Kidney (tissue), 14 donors: ENCODE data around the gene RPP14. TPM values are rescaled to one million over a fixed set of nuclear protein-coding genes. Genes with fewer than 3 reads are reported as not detected.

Experiments
- DNase-seq, 5 donors: peaks; one replicate each; pipeline ENCODE4 v3.0.0-alpha.2; 2013 to 2020
- FAIRE-seq: peaks from 2 replicates; lab custom pipeline; 2012; peaks lifted over from hg19 to GRCh38; lab: Jason Lieb, UNC
- H3K27ac ChIP-seq, 2 donors: one replicate each; pipeline ENCODE4 v1.7.0; 2013; ENCODE audit warnings: low read depth in 2 of 2, low read length in 2 of 2, inconsistent platforms in 1 of 2
- H3K27me3 ChIP-seq: one replicate; pipeline ENCODE4 v1.7.1; 2013; ENCODE audit warnings: low read length, inconsistent platforms; ENCODE audit not compliant: control insufficient read depth, insufficient read depth
- H3K36me3 ChIP-seq, 3 donors: one replicate each; pipeline versions ENCODE4 v1.7.0 to v1.7.1; 2013; ENCODE audit warnings: low read length in 3 of 3, control low read depth in 1 of 3, inconsistent platforms in 1 of 3; ENCODE audit not compliant: insufficient read depth in 3 of 3, control insufficient read depth in 2 of 3
- H3K4me1 ChIP-seq, 3 donors: one replicate each; pipeline versions ENCODE4 v1.7.0 to v1.7.1; 2013; ENCODE audit warnings: low read length in 3 of 3, inconsistent platforms in 1 of 3, low read depth in 1 of 3; ENCODE audit not compliant: control insufficient read depth in 2 of 3, insufficient read depth in 2 of 3
- H3K4me3 ChIP-seq, 3 donors: one replicate each; pipeline versions ENCODE4 v1.7.0 to v1.8.1; 2013; ENCODE audit warnings: low read length in 3 of 3, control low read depth in 1 of 3, inconsistent platforms in 1 of 3
- H3K9ac ChIP-seq, 3 donors: one replicate each; pipeline versions ENCODE4 v1.7.0 to v1.7.1; 2013; ENCODE audit warnings: low read length in 3 of 3, control low read depth in 1 of 3, inconsistent platforms in 1 of 3
- H3K9me3 ChIP-seq, 3 donors: one replicate each; pipeline versions ENCODE4 v1.7.0 to v1.7.1; 2013; ENCODE audit warnings: low read length in 3 of 3, control low read depth in 1 of 3, inconsistent platforms in 1 of 3; ENCODE audit not compliant: control insufficient read depth in 2 of 3, insufficient read depth in 1 of 3
- intact Hi-C: fragments of 100-400 bp; cut with DNase I; formaldehyde crosslinking; loops from one replicate; pipeline ENCODE4 v1.11.1; 2022
- polyA plus RNA-seq: library from polyadenylated mRNA; stranded (reverse); fragments of 350-450 nt; fragmentation: Illumina TruSeq; extraction: RNeasy Lipid Tissue Mini Kit (QIAGEN cat#74804); gene quantifications from one replicate; pipeline ENCODE4 v1.2.3, GENCODE V29; 2014; ENCODE audit warnings: low read depth, low replicate concordance; ENCODE audit not compliant: insufficient read depth
- total RNA-seq: library from RNA; stranded (reverse); fragmentation: NEBNext Ultra II Directional; extraction: Animal tissue kit (Norgen Biotek cat#: 25700); gene quantifications from one replicate; pipeline ENCODE4 v1.2.1, GENCODE V29; 2021
- TF ChIP-seq, protein P1 (sequence below): IDR thresholded peaks from 3 replicates; pipeline ENCODE4 v1.5.1; 2012; ENCODE audit warnings: mild to moderate bottlenecking, moderate library complexity, borderline replicate concordance; ENCODE audit not compliant: insufficient read depth; ENCODE audit errors: extremely low read depth
- donor health status: control.
- donor health status: control.
- donor health status: control.
- donor health status: control.
- donor health status: control.
- donor health status: DM: yes; HTN: yes; CAD: no.
- donor health status: Normal renal cell carcinoma (clear cell type).

Gene RPP14
- total and polyA plus RNA-seq, 2 donors from 2014 or later, result 12.0 to 14.9 TPM

DNA sequence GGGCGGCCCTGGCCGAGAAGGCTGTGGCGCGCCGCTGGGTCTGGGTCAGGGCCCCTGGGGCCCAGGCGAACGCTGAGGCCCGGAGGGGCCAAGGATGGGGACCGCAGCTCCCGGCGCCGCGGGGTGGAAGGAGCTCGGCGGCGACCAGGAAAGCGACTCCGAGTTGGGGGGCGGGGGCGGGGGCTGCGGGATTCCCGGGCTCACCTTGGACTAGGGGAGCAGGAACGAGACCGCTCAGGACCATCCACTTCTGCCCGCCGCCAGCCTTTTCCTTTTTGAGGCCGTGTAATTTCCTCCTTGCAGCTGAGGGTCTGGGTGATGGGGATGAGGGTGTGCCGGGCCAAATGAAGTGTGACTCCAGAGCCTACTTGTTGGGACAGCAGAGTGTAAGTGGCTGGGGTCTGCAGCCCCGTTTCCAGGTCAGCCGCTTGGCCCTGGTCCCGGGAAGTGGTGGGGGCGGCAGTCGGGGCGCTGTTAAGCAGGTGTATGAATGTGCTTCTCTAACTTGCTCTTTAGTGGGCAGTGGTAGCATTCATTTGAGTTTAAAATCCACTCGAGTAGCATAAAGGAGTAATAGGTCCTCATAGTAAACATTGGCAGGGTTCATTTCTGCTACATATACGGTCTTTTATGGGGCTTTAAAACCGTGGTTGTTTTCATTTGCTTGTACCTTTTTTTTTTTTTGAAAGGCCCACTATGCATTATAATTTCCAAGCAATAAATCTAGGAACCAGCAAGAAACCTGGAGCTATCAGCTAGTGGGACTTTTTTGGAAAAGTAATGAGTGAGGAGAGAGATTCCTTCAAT is 27.4 kb downstream of the RPP14 start:
- DNase-seq (peak; percentile 40 to 78 (median 65)), FAIRE-seq (no peak)
- peak overlapping the region; percentile 50 to 78 (median 71) for H3K9ac ChIP-seq
- no peaks in the 10 kb centered on the region for H3K9me3 ChIP-seq
- H3K27ac ChIP-seq, result peak overlapping the region; percentile 29 to 53
- TF ChIP-seq, protein P1, sequence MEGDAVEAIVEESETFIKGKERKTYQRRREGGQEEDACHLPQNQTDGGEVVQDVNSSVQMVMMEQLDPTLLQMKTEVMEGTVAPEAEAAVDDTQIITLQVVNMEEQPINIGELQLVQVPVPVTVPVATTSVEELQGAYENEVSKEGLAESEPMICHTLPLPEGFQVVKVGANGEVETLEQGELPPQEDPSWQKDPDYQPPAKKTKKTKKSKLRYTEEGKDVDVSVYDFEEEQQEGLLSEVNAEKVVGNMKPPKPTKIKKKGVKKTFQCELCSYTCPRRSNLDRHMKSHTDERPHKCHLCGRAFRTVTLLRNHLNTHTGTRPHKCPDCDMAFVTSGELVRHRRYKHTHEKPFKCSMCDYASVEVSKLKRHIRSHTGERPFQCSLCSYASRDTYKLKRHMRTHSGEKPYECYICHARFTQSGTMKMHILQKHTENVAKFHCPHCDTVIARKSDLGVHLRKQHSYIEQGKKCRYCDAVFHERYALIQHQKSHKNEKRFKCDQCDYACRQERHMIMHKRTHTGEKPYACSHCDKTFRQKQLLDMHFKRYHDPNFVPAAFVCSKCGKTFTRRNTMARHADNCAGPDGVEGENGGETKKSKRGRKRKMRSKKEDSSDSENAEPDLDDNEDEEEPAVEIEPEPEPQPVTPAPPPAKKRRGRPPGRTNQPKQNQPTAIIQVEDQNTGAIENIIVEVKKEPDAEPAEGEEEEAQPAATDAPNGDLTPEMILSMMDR, result peak; percentile 22
- no peaks in the 10 kb centered on the region for H3K27me3 ChIP-seq
- intact Hi-C loops, result loop anchor here (10.0 kb wide), 1 partner anchor 81 kb away; no protein-coding TSS in a partner anchor
- H3K4me3 ChIP-seq, result peak overlapping the region; percentile 69 to 80 (median 74)
- H3K36me3 ChIP-seq, result peaks cover 0 to 3% (median 0%) of the 10 kb centered on the region in 3 donors
- peaks cover 0 to 21% (median 9%) of the 10 kb centered on the region in 3 donors for H3K4me1 ChIP-seq

DNA sequence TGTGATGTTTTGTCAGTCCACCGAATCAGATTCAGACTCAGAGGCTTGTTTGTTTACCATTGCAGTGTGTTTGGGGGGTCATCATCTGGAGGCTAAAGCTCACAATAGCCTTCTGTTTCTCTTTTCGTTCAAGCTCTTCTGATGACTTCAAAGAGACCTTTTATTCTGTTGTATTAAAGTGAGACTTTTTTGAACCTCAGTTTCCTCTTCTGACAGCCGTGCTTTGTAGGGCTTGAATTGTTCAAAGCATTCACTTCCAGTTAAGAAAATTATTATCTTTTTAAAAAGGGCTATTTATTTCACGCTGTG is 27.9 kb downstream of the RPP14 start:
- Histone ChIP-seq H3K9me3 (no peaks in the 10 kb centered on the region), H3K9ac (peak overlapping the region in 2 of 3 donors; percentile 71 to 78), H3K27me3 (no peaks in the 10 kb centered on the region), H3K4me3 (peak overlapping the region; percentile 69 to 80 (median 74)), H3K27ac (no peak overlapping the region), H3K4me1 (peaks cover 0 to 21% (median 9%) of the 10 kb centered on the region in 3 donors), H3K36me3 (peaks cover 0 to 3% (median 0%) of the 10 kb centered on the region in 3 donors)
- intact Hi-C loops, result loop anchor here (10.0 kb wide), 1 partner anchor 81 kb away; no protein-coding TSS in a partner anchor
- TF ChIP-seq, protein P1, result no peak
- DNase-seq, result no peak
- no peak for FAIRE-seq

DNA sequence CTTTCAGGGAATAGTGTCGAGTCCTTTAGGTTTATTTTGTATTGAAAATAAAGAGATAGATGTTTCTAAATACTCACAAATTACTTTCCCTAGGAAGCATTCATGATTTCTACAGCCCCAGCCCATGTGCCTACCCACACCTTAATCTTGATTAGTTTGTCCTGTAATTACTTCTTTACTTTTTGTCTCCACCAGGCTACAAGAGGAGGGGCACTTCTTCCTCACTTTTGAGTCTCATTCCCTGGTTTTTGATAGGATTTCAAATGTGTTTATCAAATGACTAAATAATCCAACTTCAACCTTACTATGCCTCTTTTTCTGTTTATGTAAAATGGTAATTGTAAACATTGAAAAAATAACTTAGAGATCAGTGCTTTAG is 28.4 kb downstream of the RPP14 start:
- H3K36me3 ChIP-seq, result peaks cover 0 to 3% (median 0%) of the 10 kb centered on the region in 3 donors
- peak overlapping the region in 2 of 3 donors; percentile 69 to 80 for H3K4me3 ChIP-seq
- DNase-seq, result no peak
- FAIRE-seq, result no peak
- TF ChIP-seq, protein P1, result no peak
- H3K27ac ChIP-seq, result peak overlapping the region in 1 of 2 donors; percentile 18
- H3K9me3 ChIP-seq, result no peaks in the 10 kb centered on the region
- peaks cover 0 to 21% (median 9%) of the 10 kb centered on the region in 3 donors for H3K4me1 ChIP-seq
- intact Hi-C loops, result loop anchor here (10.0 kb wide), 1 partner anchor 80 kb away; no protein-coding TSS in a partner anchor
- no peaks in the 10 kb centered on the region for H3K27me3 ChIP-seq
- H3K9ac ChIP-seq, result peak overlapping the region in 1 of 3 donors; percentile 78
